Ishikawa (cell line): ENCODE results near the gene PKP3.

ENCODE experiments used
- CEBPB ChIP-seq: IDR thresholded peaks from 2 replicates; pipeline ENCODE4 v1.6.1; 2012
- CREB1 ChIP-seq: IDR thresholded peaks from 2 replicates; pipeline ENCODE4 v1.6.1; 2012; ENCODE audit warnings: low read depth
- EGR1 ChIP-seq: IDR thresholded peaks from 2 replicates; pipeline ENCODE4 v1.6.1; 2012
- EP300 ChIP-seq: IDR thresholded peaks from 2 replicates; pipeline ENCODE4 v1.6.1; 2012; ENCODE audit warnings: borderline replicate concordance
- FOXM1 ChIP-seq: IDR thresholded peaks from 2 replicates; pipeline ENCODE4 v1.6.1; 2012; ENCODE audit warnings: low read depth, borderline replicate concordance
- MAX ChIP-seq: IDR thresholded peaks from 2 replicates; pipeline ENCODE4 v1.6.1; 2012
- NFIC ChIP-seq: IDR thresholded peaks from 2 replicates; pipeline ENCODE4 v1.6.1; 2012
- RAD21 ChIP-seq: IDR thresholded peaks from 2 replicates; pipeline ENCODE4 v1.6.1; 2012; ENCODE audit warnings: low read depth
- REST ChIP-seq: IDR thresholded peaks from 2 replicates; pipeline ENCODE4 v1.6.1; 2012; ENCODE audit warnings: low read depth, mild to moderate bottlenecking
- TAF1 ChIP-seq: IDR thresholded peaks from 2 replicates; pipeline ENCODE4 v1.6.1; 2012; ENCODE audit warnings: low read depth, mild to moderate bottlenecking
- TCF12 ChIP-seq: IDR thresholded peaks from 2 replicates; pipeline ENCODE4 v1.6.1; 2012; ENCODE audit warnings: low read depth
- TEAD4 ChIP-seq: IDR thresholded peaks from 2 replicates; pipeline ENCODE4 v1.6.1; 2012
- USF1 ChIP-seq: IDR thresholded peaks from 2 replicates; pipeline ENCODE4 v1.6.1; 2012
- YY1 ChIP-seq: IDR thresholded peaks from 2 replicates; pipeline ENCODE4 v1.6.1; 2012; ENCODE audit warnings: low read depth
- ZBTB7A ChIP-seq: IDR thresholded peaks from 2 replicates; pipeline ENCODE4 v1.6.1; 2012; ENCODE audit warnings: low read depth

The PKP3 gene

GRCh38 chr11:358129-358800, 35.7 kb upstream of the PKP3 start:
- no peak for TF ChIP-seq TAF1
- no peak for TF ChIP-seq ZBTB7A

- TF ChIP-seq USF1 (no peak), TAF1 (no peak), NFIC (no peak), YY1 (no peak), EGR1 (no peak), ZBTB7A (no peak), RAD21 (no peak), REST (no peak), CEBPB (no peak)
Measured at GRCh38 chr11:359181-359714, 34.8 kb upstream of the PKP3 start.

GRCh38 chr11:360326-361280, 33.4 kb upstream of the PKP3 start:
- TF ChIP-seq USF1 (no peak), NFIC (no peak), EP300 (no peak), RAD21 (no peak), EGR1 (no peak), TEAD4 (no peak), YY1 (no peak), CREB1 (no peak), REST (no peak), CEBPB (no peak), FOXM1 (no peak), ZBTB7A (no peak), MAX (no peak), TAF1 (no peak), TCF12 (no peak)

GRCh38 chr11:362642-363442, 31.2 kb upstream of the PKP3 start:
- TF ChIP-seq NFIC (no peak), MAX (no peak), TAF1 (no peak), YY1 (no peak), USF1 (no peak), CEBPB (no peak), REST (no peak), EGR1 (no peak), TEAD4 (no peak), CREB1 (no peak), ZBTB7A (no peak), TCF12 (no peak), FOXM1 (no peak), RAD21 (no peak), EP300 (no peak)
